Astrocyte of the spinal cord (primary cell): ENCODE measurements around the gene SLC17A6.

Experiments used
- DNase-seq: peaks from one replicate; pipeline ENCODE4 v3.0.0; 2011; ENCODE audit warnings: low read depth, low spot score
- H3K4me3 ChIP-seq: 2 replicates; pipeline ENCODE4 v1.5.1; 2011; ENCODE audit warnings: low read depth, mild to moderate bottlenecking, low read length, moderate library complexity
- in situ Hi-C: cut with HindIII; loops from 2 replicates; pipeline ENCODE4 v1.10.0; 2017; ENCODE audit warnings: low sequenced_read_pairs
- TF ChIP-seq, protein P1 (sequence below): IDR thresholded peaks from 2 replicates; pipeline ENCODE4 v1.5.1; 2012; ENCODE audit warnings: low read depth, mild to moderate bottlenecking, low read length, inconsistent platforms

The SLC17A6 gene

DNA sequence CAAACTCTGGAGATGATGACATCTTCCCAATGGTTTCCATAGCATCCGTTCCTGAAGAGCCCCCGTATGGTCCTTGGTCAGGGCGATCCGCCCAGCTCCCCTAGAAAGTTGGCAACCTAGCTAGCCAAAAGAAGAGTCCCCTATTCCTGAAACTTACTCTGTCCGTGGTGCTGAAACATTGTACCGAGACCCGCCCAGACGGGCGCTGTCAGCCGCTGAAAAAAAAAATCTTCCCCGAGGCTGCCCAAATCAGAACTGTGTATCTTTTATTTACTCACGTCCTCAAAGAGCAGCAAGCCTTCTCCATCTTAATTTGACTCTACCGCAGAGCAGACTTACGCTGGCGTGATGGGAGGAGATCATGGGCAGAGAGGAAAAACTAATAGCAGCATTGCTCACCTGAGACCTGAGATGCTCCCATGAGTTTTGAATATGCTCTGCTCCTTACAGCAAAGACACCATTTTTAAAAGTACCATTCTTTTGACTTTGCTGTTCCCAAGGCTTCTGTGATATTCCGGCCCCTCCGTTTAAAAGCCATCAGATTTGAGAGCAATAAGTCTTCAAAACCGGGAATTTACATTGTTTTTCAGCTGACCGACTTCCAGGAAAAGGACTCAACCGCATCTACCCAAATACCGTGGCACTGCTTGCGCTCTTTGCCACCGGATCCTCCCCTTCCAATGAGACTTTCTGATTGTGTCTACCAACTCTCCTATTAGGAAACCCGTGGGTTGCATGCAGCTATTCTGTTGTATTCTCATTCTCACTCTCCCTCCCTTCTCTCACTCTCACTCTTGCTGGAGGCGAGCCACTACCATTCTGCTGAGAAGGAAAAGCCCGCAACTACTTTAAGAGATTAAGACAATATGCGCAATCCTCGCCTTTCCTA, at the start of gene SLC17A6:
Gene SLC17A6, plus strand, starts transcription at position 786 of the 890 bp plus-strand sequence. CDS start 153 bp downstream, outside the sequence.
- in situ Hi-C loops, result no loop called here

DNA sequence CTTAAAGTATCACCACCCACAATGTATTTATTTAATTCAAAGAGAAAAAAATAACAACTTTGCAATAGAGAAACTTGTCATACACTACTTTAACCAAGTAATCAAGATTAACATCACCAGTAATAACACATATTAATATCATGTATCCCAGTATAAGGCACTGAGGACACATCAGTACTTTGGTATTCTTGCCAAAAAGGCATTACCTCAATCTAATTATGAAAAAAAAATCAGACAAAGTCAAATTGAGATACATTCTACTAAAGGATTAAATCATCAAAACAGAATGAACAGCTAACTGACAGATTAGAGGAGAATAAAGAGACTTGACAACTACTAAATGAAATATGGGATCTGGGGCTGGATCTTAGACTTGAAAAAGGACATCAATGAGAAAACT, 35.8 kb upstream of the SLC17A6 start:
- TF ChIP-seq, protein P1, sequence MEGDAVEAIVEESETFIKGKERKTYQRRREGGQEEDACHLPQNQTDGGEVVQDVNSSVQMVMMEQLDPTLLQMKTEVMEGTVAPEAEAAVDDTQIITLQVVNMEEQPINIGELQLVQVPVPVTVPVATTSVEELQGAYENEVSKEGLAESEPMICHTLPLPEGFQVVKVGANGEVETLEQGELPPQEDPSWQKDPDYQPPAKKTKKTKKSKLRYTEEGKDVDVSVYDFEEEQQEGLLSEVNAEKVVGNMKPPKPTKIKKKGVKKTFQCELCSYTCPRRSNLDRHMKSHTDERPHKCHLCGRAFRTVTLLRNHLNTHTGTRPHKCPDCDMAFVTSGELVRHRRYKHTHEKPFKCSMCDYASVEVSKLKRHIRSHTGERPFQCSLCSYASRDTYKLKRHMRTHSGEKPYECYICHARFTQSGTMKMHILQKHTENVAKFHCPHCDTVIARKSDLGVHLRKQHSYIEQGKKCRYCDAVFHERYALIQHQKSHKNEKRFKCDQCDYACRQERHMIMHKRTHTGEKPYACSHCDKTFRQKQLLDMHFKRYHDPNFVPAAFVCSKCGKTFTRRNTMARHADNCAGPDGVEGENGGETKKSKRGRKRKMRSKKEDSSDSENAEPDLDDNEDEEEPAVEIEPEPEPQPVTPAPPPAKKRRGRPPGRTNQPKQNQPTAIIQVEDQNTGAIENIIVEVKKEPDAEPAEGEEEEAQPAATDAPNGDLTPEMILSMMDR, result no peak
- no peak overlapping the region for H3K4me3 ChIP-seq
- no peak for DNase-seq
- in situ Hi-C loops, result no loop called here

More for the DNA sequence above, at the start of gene SLC17A6:
- no peak within 1 kb of the TSS for H3K4me3 ChIP-seq
- TF ChIP-seq, protein P1, result no peak
- DNase-seq, result peak; percentile 22

DNA sequence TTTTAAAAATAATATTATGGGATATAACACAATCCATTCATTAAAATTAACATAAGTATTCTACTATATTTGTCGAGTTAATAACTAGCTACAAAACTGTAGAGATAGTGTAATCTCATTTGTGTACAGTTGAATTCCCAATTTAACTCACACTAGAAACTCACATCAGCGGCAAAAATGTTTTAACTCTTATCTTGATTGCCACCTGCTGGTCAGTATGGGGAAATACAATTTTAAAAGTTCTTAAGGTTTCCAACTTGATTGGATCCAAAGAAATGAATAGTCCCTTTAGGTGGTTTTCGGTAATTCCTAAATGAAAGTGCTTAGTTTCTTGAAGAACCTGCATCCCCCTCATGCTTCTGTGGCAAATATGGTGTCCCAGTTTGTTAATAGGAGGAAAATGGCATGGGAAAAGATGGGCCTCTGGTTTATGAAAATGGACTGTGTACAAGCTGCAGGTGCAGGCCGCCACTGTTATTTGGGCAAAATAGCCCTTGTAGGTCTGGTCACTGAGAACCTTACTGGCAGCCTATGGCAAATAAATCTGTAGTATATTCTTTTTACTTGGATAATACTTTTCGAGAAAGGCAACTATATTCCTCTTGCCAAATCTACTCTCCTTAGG, 33.7 kb upstream of the SLC17A6 start:
- TF ChIP-seq, protein P1, result peak; percentile 51

DNA sequence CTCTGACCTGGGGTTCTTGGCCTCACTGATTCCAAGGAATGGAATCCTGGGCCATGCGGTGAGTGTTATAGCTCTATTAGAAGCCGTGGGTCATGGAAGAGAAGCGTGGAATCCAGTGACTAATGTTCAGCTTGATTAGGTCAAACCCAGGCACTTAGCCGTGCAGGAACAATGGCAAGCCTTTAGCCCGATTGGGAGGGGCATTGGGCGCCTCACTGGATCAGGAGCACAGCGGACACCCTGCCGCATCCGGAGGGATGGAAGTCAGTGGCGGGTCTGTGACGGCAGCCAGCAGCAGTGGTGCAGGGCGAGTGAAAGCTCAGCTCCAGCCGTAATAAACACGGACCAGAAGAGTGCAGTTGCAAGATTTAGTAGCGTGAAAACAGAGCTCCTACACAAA, 20.5 kb upstream of the SLC17A6 start:
- in situ Hi-C loops, result no loop called here
- TF ChIP-seq, protein P1, result no peak
- DNase-seq, result no peak

More for the DNA sequence above, 33.7 kb upstream of the SLC17A6 start:
- H3K4me3 ChIP-seq, result no peak overlapping the region
- in situ Hi-C loops, result no loop called here
- peak; percentile 40 for DNase-seq

DNA sequence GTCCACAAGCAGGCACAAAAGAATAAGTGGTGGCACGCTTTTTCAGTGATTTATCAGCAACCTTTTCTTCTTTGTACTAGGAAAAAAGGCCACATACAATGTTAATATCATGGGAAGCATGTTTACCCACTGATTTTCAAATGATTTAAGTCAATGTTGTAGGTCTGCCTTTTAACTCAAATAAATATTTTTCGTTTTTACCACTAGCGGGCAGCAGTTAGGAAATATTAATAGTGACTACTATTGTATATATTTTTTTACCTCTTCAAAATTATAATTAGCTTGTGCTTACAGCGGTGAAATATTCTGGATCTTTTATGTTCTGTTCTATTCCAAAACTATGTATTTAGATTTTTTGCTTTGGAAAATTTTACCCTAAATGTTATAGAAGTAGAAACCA, 6.4 kb upstream of the SLC17A6 start:
- DNase-seq, result no peak
- in situ Hi-C loops, result no loop called here
- TF ChIP-seq, protein P1, result no peak

More for the DNA sequence above, 20.5 kb upstream of the SLC17A6 start:
- no peak overlapping the region for H3K4me3 ChIP-seq

DNA sequence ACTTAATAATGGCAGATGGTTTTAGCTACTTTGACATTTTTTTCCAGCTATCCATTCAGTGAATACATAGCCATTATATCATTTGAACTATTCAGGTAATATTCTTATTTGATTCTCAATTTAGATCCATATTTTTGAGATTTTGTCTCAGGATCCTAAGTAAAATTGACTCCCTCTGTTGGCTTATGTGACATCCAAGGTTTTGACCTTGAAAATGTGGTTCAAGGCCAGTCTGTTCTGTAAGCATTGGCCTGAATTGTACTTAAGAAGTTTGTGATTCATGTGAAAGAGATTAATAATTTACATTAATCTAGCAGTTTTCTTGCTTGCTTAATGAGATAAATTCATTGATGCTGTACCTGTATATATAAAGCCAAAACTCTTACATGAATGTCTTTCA, 1.6 kb upstream of the SLC17A6 start:
- H3K4me3 ChIP-seq, result no peak overlapping the region
- in situ Hi-C loops, result no loop called here
- no peak for DNase-seq
- TF ChIP-seq, protein P1, result no peak

More for the DNA sequence above, 6.4 kb upstream of the SLC17A6 start:
- H3K4me3 ChIP-seq, result no peak overlapping the region
